ENCODE data around the gene LRP8.
A peak's percentile ranks its signal among the peaks of the same experiment; 100 is the strongest.

Gene LRP8

GRCh38 chr1:53299233-53299632, 28.6 kb downstream of the LRP8 start:
- Histone ChIP-seq H3K14ac (ENCODE audit: low read length) (no peak overlapping the region), H2AFZ (ENCODE audit: low read length) (no peak overlapping the region), H4K91ac (ENCODE audit: low read depth, low read length, poor library complexity) (no peak overlapping the region), H3K4me3 (ENCODE audit: low read length in 2 of 2) (no peak overlapping the region), H4K8ac (ENCODE audit: low read depth, low read length) (no peak overlapping the region), H3K18ac (ENCODE audit: low read length) (no peak overlapping the region), H2BK15ac (ENCODE audit: low read length) (no peak overlapping the region), H2BK120ac (ENCODE audit: low read depth, low read length) (no peak overlapping the region), H2BK12ac (ENCODE audit: low read length) (no peak overlapping the region), H3K27ac (replicated peaks; ENCODE audit: low read length) (no peak overlapping the region), H3K4ac (ENCODE audit: low read length) (no peak overlapping the region), H3K23ac (ENCODE audit: low read depth, low read length, poor library complexity) (no peak overlapping the region), H3K4me1 (ENCODE audit: control insufficient read depth in 2 of 2, insufficient read depth in 1 of 2, low read depth in 1 of 2, low read length in 2 of 2) (peaks cover 34 to 43% of the 10 kb centered on the region in 2 donors), H3K4me2 (ENCODE audit: insufficient read depth, low read length, poor library complexity, severe bottlenecking) (no peak overlapping the region), H3K9ac (ENCODE audit: low read depth, low read length, poor library complexity) (peak overlapping the region; percentile 44), H3K36me3 (replicated peaks in 1 of 2; ENCODE audit: control insufficient read depth in 2 of 2, insufficient read depth in 2 of 2, low read length in 2 of 2) (no peaks in the 10 kb centered on the region), H2BK5ac (ENCODE audit: low read length) (no peak overlapping the region), H3K9me3 (replicated peaks in 1 of 2; ENCODE audit: control insufficient read depth in 2 of 2, insufficient read depth in 1 of 2, low read depth in 1 of 2, low read length in 2 of 2) (no peaks in the 10 kb centered on the region), H3K27me3 (ENCODE audit: control insufficient read depth in 3 of 3, insufficient read depth in 3 of 3, low read depth in 1 of 3, low read length in 3 of 3) (no peaks in the 10 kb centered on the region), H2AK5ac (ENCODE audit: low read depth, low read length) (no peak overlapping the region), H3K79me1 (ENCODE audit: low read depth, low read length) (peaks cover 8% of the 10 kb centered on the region)
- no peak for DNase-seq (ENCODE audit: low spot score)
- no CpG with 5 or more reads among the region's 3 CpGs for WGBS, 2 donors (ENCODE audit: extremely low coverage in 2 of 2, insufficient read length in 2 of 2, insufficient replicate concordance in 1 of 2)

GRCh38 chr1:53298045-53298637, 29.7 kb downstream of the LRP8 start:
- Histone ChIP-seq H2BK120ac (ENCODE audit: low read depth, low read length) (no peak overlapping the region), H2AK5ac (ENCODE audit: low read depth, low read length) (no peak overlapping the region), H3K14ac (ENCODE audit: low read length) (no peak overlapping the region), H3K4me2 (ENCODE audit: insufficient read depth, low read length, poor library complexity, severe bottlenecking) (no peak overlapping the region), H4K8ac (ENCODE audit: low read depth, low read length) (no peak overlapping the region), H3K4ac (ENCODE audit: low read length) (no peak overlapping the region), H4K91ac (ENCODE audit: low read depth, low read length, poor library complexity) (no peak overlapping the region), H3K27me3 (ENCODE audit: control insufficient read depth in 3 of 3, insufficient read depth in 3 of 3, low read depth in 1 of 3, low read length in 3 of 3) (no peaks in the 10 kb centered on the region), H3K9me3 (replicated peaks in 1 of 2; ENCODE audit: control insufficient read depth in 2 of 2, insufficient read depth in 1 of 2, low read depth in 1 of 2, low read length in 2 of 2) (no peaks in the 10 kb centered on the region), H3K18ac (ENCODE audit: low read length) (no peak overlapping the region), H3K9ac (ENCODE audit: low read depth, low read length, poor library complexity) (no peak overlapping the region), H3K36me3 (replicated peaks in 1 of 2; ENCODE audit: control insufficient read depth in 2 of 2, insufficient read depth in 2 of 2, low read length in 2 of 2) (no peaks in the 10 kb centered on the region), H3K27ac (replicated peaks; ENCODE audit: low read length) (no peak overlapping the region), H3K79me1 (ENCODE audit: low read depth, low read length) (peaks cover 8% of the 10 kb centered on the region), H3K4me1 (ENCODE audit: control insufficient read depth in 2 of 2, insufficient read depth in 1 of 2, low read depth in 1 of 2, low read length in 2 of 2) (peaks cover 32 to 37% of the 10 kb centered on the region in 2 donors), H3K4me3 (ENCODE audit: low read length in 2 of 2) (no peak overlapping the region), H2BK5ac (ENCODE audit: low read length) (no peak overlapping the region), H2BK12ac (ENCODE audit: low read length) (no peak overlapping the region), H2BK15ac (ENCODE audit: low read length) (no peak overlapping the region), H2AFZ (ENCODE audit: low read length) (no peak overlapping the region), H3K23ac (ENCODE audit: low read depth, low read length, poor library complexity) (no peak overlapping the region)
- no peak for DNase-seq (ENCODE audit: low spot score)
- no CpG with 5 or more reads among the region's 12 CpGs for WGBS, 2 donors (ENCODE audit: extremely low coverage in 2 of 2, insufficient read length in 2 of 2, insufficient replicate concordance in 1 of 2)

- no peak overlapping the region for H2BK5ac ChIP-seq (ENCODE audit: low read length)
- H3K23ac ChIP-seq (ENCODE audit: low read depth, low read length, poor library complexity), result peak overlapping the region; percentile 13
- H3K27ac ChIP-seq (replicated peaks; ENCODE audit: low read length), result no peak overlapping the region
- peak overlapping the region; percentile 39 for H3K14ac ChIP-seq (ENCODE audit: low read length)
- no peak overlapping the region for H2BK15ac ChIP-seq (ENCODE audit: low read length)
- peaks cover 8% of the 10 kb centered on the region for H3K79me1 ChIP-seq (ENCODE audit: low read depth, low read length)
- no peak overlapping the region for H2AK5ac ChIP-seq (ENCODE audit: low read depth, low read length)
- H2AFZ ChIP-seq (ENCODE audit: low read length), result no peak overlapping the region
- H3K4me3 ChIP-seq (ENCODE audit: low read length in 2 of 2), result no peak overlapping the region
- peak overlapping the region; percentile 61 for H3K9ac ChIP-seq (ENCODE audit: low read depth, low read length, poor library complexity)
- no peak overlapping the region for H2BK12ac ChIP-seq (ENCODE audit: low read length)
- H3K4ac ChIP-seq (ENCODE audit: low read length), result no peak overlapping the region
- H3K18ac ChIP-seq (ENCODE audit: low read length), result peak overlapping the region; percentile 22
- DNase-seq (ENCODE audit: low spot score), result no peak
- H3K36me3 ChIP-seq (replicated peaks in 1 of 2; ENCODE audit: control insufficient read depth in 2 of 2, insufficient read depth in 2 of 2, low read length in 2 of 2), result no peaks in the 10 kb centered on the region
- H3K9me3 ChIP-seq (replicated peaks in 1 of 2; ENCODE audit: control insufficient read depth in 2 of 2, insufficient read depth in 1 of 2, low read depth in 1 of 2, low read length in 2 of 2), result no peaks in the 10 kb centered on the region
- no CpG with 5 or more reads among the region's 17 CpGs for WGBS, 2 donors (ENCODE audit: extremely low coverage in 2 of 2, insufficient read length in 2 of 2, insufficient replicate concordance in 1 of 2)
- no peak overlapping the region for H2BK120ac ChIP-seq (ENCODE audit: low read depth, low read length)
- H4K8ac ChIP-seq (ENCODE audit: low read depth, low read length), result no peak overlapping the region
- peaks cover 32 to 38% of the 10 kb centered on the region in 2 donors for H3K4me1 ChIP-seq (ENCODE audit: control insufficient read depth in 2 of 2, insufficient read depth in 1 of 2, low read depth in 1 of 2, low read length in 2 of 2)
- no peak overlapping the region for H4K91ac ChIP-seq (ENCODE audit: low read depth, low read length, poor library complexity)
- H3K4me2 ChIP-seq (ENCODE audit: insufficient read depth, low read length, poor library complexity, severe bottlenecking), result no peak overlapping the region
- H3K27me3 ChIP-seq (ENCODE audit: control insufficient read depth in 3 of 3, insufficient read depth in 3 of 3, low read depth in 1 of 3, low read length in 3 of 3), result no peaks in the 10 kb centered on the region
These were observed 30.7 kb downstream of the LRP8 start for GRCh38 chr1:53297195-53297594.

GRCh38 chr1:53296117-53296749, 31.6 kb downstream of the LRP8 start:
- H2BK5ac ChIP-seq (ENCODE audit: low read length), result no peak overlapping the region
- H3K4me1 ChIP-seq (ENCODE audit: control insufficient read depth in 2 of 2, insufficient read depth in 1 of 2, low read depth in 1 of 2, low read length in 2 of 2), result peaks cover 32 to 38% of the 10 kb centered on the region in 2 donors
- H3K14ac ChIP-seq (ENCODE audit: low read length), result no peak overlapping the region
- H3K9ac ChIP-seq (ENCODE audit: low read depth, low read length, poor library complexity), result no peak overlapping the region
- no peak for DNase-seq (ENCODE audit: low spot score)
- no peaks in the 10 kb centered on the region for H3K9me3 ChIP-seq (replicated peaks in 1 of 2; ENCODE audit: control insufficient read depth in 2 of 2, insufficient read depth in 1 of 2, low read depth in 1 of 2, low read length in 2 of 2)
- no peak overlapping the region for H3K4me3 ChIP-seq (ENCODE audit: low read length in 2 of 2)
- H2BK12ac ChIP-seq (ENCODE audit: low read length), result no peak overlapping the region
- H4K91ac ChIP-seq (ENCODE audit: low read depth, low read length, poor library complexity), result no peak overlapping the region
- H3K4me2 ChIP-seq (ENCODE audit: insufficient read depth, low read length, poor library complexity, severe bottlenecking), result no peak overlapping the region
- H2BK120ac ChIP-seq (ENCODE audit: low read depth, low read length), result no peak overlapping the region
- peak overlapping the region; percentile 25 for H3K18ac ChIP-seq (ENCODE audit: low read length)
- H3K27ac ChIP-seq (replicated peaks; ENCODE audit: low read length), result no peak overlapping the region
- no CpG with 5 or more reads among the region's 12 CpGs for WGBS, 2 donors (ENCODE audit: extremely low coverage in 2 of 2, insufficient read length in 2 of 2, insufficient replicate concordance in 1 of 2)
- H2AK5ac ChIP-seq (ENCODE audit: low read depth, low read length), result no peak overlapping the region
- peaks cover 0 to 4% of the 10 kb centered on the region in 2 donors for H3K36me3 ChIP-seq (replicated peaks in 1 of 2; ENCODE audit: control insufficient read depth in 2 of 2, insufficient read depth in 2 of 2, low read length in 2 of 2)
- H3K23ac ChIP-seq (ENCODE audit: low read depth, low read length, poor library complexity), result no peak overlapping the region
- H2AFZ ChIP-seq (ENCODE audit: low read length), result no peak overlapping the region
- H2BK15ac ChIP-seq (ENCODE audit: low read length), result no peak overlapping the region
- H4K8ac ChIP-seq (ENCODE audit: low read depth, low read length), result no peak overlapping the region
- H3K27me3 ChIP-seq (ENCODE audit: control insufficient read depth in 3 of 3, insufficient read depth in 3 of 3, low read depth in 1 of 3, low read length in 3 of 3), result no peaks in the 10 kb centered on the region
- peaks cover 8% of the 10 kb centered on the region for H3K79me1 ChIP-seq (ENCODE audit: low read depth, low read length)
- no peak overlapping the region for H3K4ac ChIP-seq (ENCODE audit: low read length)

Measured in neuronal stem cell (in vitro differentiated cells).